ENCODE results near the gene STAT3. TPM values are rescaled to one million over a fixed set of nuclear protein-coding genes. Genes with fewer than 3 reads are reported as not detected.

STAT3 gene
- total and polyA plus RNA-seq, 2 of the 13 experiments (the other 11 are each of a cell fraction or from before 2014, with no cell fraction given) = 61.8 to 62.4 TPM

DNA sequence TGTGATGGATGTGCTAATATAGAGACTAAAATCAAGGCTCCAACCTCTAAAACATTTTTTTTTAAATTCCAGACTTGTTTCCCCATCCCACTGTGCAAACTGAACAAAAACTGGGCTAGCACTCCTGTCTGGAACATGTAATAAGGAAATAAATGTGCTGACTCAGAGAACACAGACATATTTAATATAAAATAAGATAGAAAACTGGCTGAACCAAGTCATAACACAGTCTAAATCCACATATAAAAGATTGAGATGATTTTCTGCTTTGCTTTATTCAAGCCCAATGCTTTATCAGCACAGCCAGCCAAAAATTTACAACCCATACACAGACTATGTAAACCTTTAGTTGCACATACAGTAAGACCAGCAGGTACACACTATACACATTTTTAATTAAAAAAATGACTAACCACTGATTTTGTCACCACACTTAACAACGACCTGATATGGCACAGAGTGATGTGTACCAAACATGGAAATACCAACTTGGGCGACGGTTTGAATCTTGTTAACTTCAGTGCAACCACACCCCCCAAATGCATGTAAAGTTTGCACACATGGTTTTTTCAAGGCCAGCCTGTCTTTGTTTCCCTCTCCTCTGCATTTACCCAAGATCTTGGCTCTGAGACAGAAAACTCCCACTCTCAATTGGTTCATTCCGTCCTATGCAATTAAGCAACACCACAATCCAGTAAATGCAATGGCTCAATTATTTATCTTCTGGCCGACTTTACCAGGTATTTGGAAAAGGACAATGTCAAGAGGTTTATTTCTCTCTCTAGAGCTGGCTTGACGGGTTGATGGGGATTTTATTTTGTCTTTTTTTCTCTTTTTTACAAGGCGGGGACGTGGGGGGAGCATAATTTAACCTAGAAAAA lies 1.2 kb downstream of the STAT3 start (continued):
- TF ChIP-seq, protein P1, sequence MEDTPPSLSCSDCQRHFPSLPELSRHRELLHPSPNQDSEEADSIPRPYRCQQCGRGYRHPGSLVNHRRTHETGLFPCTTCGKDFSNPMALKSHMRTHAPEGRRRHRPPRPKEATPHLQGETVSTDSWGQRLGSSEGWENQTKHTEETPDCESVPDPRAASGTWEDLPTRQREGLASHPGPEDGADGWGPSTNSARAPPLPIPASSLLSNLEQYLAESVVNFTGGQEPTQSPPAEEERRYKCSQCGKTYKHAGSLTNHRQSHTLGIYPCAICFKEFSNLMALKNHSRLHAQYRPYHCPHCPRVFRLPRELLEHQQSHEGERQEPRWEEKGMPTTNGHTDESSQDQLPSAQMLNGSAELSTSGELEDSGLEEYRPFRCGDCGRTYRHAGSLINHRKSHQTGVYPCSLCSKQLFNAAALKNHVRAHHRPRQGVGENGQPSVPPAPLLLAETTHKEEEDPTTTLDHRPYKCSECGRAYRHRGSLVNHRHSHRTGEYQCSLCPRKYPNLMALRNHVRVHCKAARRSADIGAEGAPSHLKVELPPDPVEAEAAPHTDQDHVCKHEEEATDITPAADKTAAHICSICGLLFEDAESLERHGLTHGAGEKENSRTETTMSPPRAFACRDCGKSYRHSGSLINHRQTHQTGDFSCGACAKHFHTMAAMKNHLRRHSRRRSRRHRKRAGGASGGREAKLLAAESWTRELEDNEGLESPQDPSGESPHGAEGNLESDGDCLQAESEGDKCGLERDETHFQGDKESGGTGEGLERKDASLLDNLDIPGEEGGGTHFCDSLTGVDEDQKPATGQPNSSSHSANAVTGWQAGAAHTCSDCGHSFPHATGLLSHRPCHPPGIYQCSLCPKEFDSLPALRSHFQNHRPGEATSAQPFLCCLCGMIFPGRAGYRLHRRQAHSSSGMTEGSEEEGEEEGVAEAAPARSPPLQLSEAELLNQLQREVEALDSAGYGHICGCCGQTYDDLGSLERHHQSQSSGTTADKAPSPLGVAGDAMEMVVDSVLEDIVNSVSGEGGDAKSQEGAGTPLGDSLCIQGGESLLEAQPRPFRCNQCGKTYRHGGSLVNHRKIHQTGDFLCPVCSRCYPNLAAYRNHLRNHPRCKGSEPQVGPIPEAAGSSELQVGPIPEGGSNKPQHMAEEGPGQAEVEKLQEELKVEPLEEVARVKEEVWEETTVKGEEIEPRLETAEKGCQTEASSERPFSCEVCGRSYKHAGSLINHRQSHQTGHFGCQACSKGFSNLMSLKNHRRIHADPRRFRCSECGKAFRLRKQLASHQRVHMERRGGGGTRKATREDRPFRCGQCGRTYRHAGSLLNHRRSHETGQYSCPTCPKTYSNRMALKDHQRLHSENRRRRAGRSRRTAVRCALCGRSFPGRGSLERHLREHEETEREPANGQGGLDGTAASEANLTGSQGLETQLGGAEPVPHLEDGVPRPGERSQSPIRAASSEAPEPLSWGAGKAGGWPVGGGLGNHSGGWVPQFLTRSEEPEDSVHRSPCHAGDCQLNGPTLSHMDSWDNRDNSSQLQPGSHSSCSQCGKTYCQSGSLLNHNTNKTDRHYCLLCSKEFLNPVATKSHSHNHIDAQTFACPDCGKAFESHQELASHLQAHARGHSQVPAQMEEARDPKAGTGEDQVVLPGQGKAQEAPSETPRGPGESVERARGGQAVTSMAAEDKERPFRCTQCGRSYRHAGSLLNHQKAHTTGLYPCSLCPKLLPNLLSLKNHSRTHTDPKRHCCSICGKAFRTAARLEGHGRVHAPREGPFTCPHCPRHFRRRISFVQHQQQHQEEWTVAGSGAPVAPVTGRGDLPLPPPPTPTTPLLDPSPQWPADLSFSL (CRISPR knock-in tag; IDR thresholded peaks at IDR 0.05) = no peak
- TF ChIP-seq PHF21A (CRISPR knock-in tag; IDR thresholded peaks at IDR 0.05) = peak; percentile 21; the same call in 1 of the 2 replicates
- no peak for TF ChIP-seq ZNF432 (CRISPR knock-in tag; IDR thresholded peaks at IDR 0.05; ENCODE audit: borderline replicate concordance)
- TF ChIP-seq, protein P2, sequence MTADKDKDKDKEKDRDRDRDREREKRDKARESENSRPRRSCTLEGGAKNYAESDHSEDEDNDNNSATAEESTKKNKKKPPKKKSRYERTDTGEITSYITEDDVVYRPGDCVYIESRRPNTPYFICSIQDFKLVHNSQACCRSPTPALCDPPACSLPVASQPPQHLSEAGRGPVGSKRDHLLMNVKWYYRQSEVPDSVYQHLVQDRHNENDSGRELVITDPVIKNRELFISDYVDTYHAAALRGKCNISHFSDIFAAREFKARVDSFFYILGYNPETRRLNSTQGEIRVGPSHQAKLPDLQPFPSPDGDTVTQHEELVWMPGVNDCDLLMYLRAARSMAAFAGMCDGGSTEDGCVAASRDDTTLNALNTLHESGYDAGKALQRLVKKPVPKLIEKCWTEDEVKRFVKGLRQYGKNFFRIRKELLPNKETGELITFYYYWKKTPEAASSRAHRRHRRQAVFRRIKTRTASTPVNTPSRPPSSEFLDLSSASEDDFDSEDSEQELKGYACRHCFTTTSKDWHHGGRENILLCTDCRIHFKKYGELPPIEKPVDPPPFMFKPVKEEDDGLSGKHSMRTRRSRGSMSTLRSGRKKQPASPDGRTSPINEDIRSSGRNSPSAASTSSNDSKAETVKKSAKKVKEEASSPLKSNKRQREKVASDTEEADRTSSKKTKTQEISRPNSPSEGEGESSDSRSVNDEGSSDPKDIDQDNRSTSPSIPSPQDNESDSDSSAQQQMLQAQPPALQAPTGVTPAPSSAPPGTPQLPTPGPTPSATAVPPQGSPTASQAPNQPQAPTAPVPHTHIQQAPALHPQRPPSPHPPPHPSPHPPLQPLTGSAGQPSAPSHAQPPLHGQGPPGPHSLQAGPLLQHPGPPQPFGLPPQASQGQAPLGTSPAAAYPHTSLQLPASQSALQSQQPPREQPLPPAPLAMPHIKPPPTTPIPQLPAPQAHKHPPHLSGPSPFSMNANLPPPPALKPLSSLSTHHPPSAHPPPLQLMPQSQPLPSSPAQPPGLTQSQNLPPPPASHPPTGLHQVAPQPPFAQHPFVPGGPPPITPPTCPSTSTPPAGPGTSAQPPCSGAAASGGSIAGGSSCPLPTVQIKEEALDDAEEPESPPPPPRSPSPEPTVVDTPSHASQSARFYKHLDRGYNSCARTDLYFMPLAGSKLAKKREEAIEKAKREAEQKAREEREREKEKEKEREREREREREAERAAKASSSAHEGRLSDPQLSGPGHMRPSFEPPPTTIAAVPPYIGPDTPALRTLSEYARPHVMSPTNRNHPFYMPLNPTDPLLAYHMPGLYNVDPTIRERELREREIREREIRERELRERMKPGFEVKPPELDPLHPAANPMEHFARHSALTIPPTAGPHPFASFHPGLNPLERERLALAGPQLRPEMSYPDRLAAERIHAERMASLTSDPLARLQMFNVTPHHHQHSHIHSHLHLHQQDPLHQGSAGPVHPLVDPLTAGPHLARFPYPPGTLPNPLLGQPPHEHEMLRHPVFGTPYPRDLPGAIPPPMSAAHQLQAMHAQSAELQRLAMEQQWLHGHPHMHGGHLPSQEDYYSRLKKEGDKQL (CRISPR knock-in tag; IDR thresholded peaks at IDR 0.05; ENCODE audit: low read depth) = 0 out of 2 replicates have a peak, but pooled peaks have one; percentile 20
- TF ChIP-seq ZNF614 (CRISPR knock-in tag; IDR thresholded peaks at IDR 0.05; ENCODE audit: borderline replicate concordance) = no peak
- TF ChIP-seq, protein P3, sequence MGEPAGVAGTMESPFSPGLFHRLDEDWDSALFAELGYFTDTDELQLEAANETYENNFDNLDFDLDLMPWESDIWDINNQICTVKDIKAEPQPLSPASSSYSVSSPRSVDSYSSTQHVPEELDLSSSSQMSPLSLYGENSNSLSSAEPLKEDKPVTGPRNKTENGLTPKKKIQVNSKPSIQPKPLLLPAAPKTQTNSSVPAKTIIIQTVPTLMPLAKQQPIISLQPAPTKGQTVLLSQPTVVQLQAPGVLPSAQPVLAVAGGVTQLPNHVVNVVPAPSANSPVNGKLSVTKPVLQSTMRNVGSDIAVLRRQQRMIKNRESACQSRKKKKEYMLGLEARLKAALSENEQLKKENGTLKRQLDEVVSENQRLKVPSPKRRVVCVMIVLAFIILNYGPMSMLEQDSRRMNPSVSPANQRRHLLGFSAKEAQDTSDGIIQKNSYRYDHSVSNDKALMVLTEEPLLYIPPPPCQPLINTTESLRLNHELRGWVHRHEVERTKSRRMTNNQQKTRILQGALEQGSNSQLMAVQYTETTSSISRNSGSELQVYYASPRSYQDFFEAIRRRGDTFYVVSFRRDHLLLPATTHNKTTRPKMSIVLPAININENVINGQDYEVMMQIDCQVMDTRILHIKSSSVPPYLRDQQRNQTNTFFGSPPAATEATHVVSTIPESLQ (CRISPR knock-in tag; conservative IDR thresholded peaks at IDR 0.05) = no peak
- TF ChIP-seq MXD4 (CRISPR knock-in tag; IDR thresholded peaks at IDR 0.05) = peak; percentile 89
- no peak for TF ChIP-seq NFATC3 (CRISPR knock-in tag; IDR thresholded peaks at IDR 0.05)
- TF ChIP-seq, protein P4, sequence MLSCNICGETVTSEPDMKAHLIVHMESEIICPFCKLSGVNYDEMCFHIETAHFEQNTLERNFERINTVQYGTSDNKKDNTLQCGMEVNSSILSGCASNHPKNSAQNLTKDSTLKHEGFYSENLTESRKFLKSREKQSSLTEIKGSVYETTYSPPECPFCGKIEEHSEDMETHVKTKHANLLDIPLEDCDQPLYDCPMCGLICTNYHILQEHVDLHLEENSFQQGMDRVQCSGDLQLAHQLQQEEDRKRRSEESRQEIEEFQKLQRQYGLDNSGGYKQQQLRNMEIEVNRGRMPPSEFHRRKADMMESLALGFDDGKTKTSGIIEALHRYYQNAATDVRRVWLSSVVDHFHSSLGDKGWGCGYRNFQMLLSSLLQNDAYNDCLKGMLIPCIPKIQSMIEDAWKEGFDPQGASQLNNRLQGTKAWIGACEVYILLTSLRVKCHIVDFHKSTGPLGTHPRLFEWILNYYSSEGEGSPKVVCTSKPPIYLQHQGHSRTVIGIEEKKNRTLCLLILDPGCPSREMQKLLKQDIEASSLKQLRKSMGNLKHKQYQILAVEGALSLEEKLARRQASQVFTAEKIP (CRISPR knock-in tag; IDR thresholded peaks at IDR 0.05; ENCODE audit: borderline replicate concordance) = no peak
- no peak for TF ChIP-seq ZNF382 (CRISPR knock-in tag; IDR thresholded peaks at IDR 0.05; ENCODE audit: borderline replicate concordance)
- TF ChIP-seq PAWR (CRISPR knock-in tag; IDR thresholded peaks at IDR 0.05; ENCODE audit: borderline replicate concordance) = no peak
